Melanocyte of skin (primary cell): ENCODE results near the gene NOTCH3. TPM values are rescaled to one million over a fixed set of nuclear protein-coding genes. Genes with fewer than 3 reads are reported as not detected.

Experiments
- small RNA-seq, 2 donors: library from RNA; depleted of rRNA; stranded (forward); fragments of <200 nt; gene quantifications; one replicate each; pipeline ENCODE3, GENCODE V24; 2012
- total RNA-seq, 2 donors: library from RNA; depleted of rRNA; stranded (reverse); fragments of >200 nt; gene quantifications; 2 replicates each; pipeline ENCODE4 v1.2.3, GENCODE V29; 2012

Gene NOTCH3
- total RNA-seq = 1 to 10 TPM; 1.3 to 1.7 TPM

DNA sequence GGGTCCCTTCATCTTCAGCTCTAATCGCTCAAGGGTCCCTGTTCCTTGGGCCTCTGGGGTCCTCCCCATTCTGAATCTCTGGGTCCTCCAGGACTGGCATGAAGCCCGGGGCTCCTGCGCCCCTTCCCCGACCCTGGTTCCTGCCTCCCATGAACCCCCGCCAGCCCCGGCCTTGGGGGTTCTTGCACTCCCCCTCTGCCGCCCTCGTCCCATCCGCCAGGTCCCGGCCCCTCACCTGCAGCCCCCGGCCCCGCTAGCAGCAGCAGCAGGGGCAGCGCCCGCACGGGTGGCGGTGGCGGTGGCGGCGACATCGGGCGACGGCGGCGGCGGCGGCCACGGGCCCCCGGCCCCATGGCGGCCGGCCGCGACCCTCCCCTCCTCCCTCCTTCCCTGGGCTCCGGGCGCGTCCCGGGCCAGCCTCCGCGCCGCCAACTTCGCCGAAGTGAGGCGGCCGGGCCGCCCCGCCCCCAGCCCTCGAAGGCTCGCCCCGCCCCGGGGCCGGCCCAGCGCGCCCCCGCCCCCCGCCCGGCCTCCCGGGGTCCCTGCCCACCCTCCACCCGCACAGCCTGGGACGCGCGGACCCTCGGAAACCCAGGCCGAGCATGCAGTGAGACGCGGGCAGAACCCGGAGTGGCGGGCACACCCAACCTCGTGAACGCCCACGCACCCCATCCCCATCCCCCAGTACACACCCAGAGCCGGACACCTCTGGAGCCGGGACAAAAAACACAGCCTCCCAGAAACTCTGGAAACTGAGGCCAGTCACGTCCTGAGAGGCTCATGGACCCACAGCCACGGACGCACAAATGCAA is at the start of gene NOTCH3:
NOTCH3 (minus strand) TSS at position 443 of the 812 bp plus-strand sequence; CDS start at position 353, 90 bp downstream.

Small RNAs within 50 kb of the gene (small RNA-seq; reads per million reads assigned to genes)
- gene MIR6795 = 0 reads per million in 2 donors
- gene RNU6-782P = 0 reads per million in 2 donors

Other genes with a start within 250 kb of the NOTCH3 start
- not detected for gene SLC1A6, start 221.1 kb downstream of the NOTCH3 start, total RNA-seq
- not detected for gene CASP14, start 151.5 kb downstream of the NOTCH3 start, total RNA-seq
- not detected for gene OR1I1, start 118.8 kb downstream of the NOTCH3 start, total RNA-seq
- gene SYDE1, start 93.6 kb downstream of the NOTCH3 start, total RNA-seq = 10 to 100 TPM; 39.6 to 45.8 TPM
- under 1 TPM in 1 of 2 donors, not detected in 1; under 0.01 TPM for gene EPHX3, start 31.5 kb upstream of the NOTCH3 start, total RNA-seq
- 10 to 100 TPM; 17.9 to 24.0 TPM for gene BRD4, start 131.5 kb upstream of the NOTCH3 start, total RNA-seq
- gene AKAP8, start 178.8 kb upstream of the NOTCH3 start, total RNA-seq = 10 to 100 TPM; 18.6 to 23.3 TPM
- gene AKAP8L, start 218.0 kb upstream of the NOTCH3 start, total RNA-seq = 10 to 100 TPM; 60.9 to 71.6 TPM
- 1 to 10 TPM; 7.6 to 9.0 TPM for gene WIZ, start 249.0 kb upstream of the NOTCH3 start, total RNA-seq